Activated CD4-positive, alpha-beta T cell treated with anti-CD3 and anti-CD28 coated beads, Interleukin-2, amount 10 ng/mL, durations not matched to agents 24 days and 14 days (primary cell): ENCODE data around the gene BTBD10. TPM values are rescaled to one million over a fixed set of nuclear protein-coding genes. Genes with fewer than 3 reads are reported as not detected.
"Not testable (repeated sequence)": the region's sequence is repeated elsewhere in the genome, so short reads cannot be mapped to it uniquely, and the experiment has no call there.

ENCODE experiments used
- DNase-seq: peaks from one replicate; pipeline ENCODE4 v3.0.0; 2022
- H3K27ac Mint-ChIP-seq: one replicate; pipeline ENCODE4 v1.8.0; 2022; ENCODE audit warnings: mild to moderate bottlenecking, mixed read lengths
- H3K27me3 Mint-ChIP-seq: one replicate; pipeline ENCODE4 v1.8.0; 2022; ENCODE audit warnings: mixed read lengths
- H3K36me3 Mint-ChIP-seq: one replicate; pipeline ENCODE4 v1.8.0; 2022; ENCODE audit warnings: low read depth, mild to moderate bottlenecking, mixed read lengths
- H3K4me1 Mint-ChIP-seq: one replicate; pipeline ENCODE4 v1.8.0; 2021; ENCODE audit warnings: mixed read lengths
- H3K4me3 Mint-ChIP-seq: one replicate; pipeline ENCODE4 v1.8.0; 2022; ENCODE audit warnings: mild to moderate bottlenecking, moderate library complexity, mixed read lengths
- H3K9me3 Mint-ChIP-seq: one replicate; pipeline ENCODE4 v1.8.0; 2021; ENCODE audit warnings: mixed read lengths
- intact Hi-C: fragments of 100-400 bp; cut with micrococcal nuclease; formaldehyde crosslinking; loops from one replicate; pipeline ENCODE4 v1.15.1; 2023
- total RNA-seq: library from RNA; stranded (reverse); gene quantifications from 2 replicates; pipeline ENCODE4 v1.2.3, GENCODE V29; 2022

BTBD10 gene
- total RNA-seq, 1 donor from 2014 or later: 20.3 TPM

DNA sequence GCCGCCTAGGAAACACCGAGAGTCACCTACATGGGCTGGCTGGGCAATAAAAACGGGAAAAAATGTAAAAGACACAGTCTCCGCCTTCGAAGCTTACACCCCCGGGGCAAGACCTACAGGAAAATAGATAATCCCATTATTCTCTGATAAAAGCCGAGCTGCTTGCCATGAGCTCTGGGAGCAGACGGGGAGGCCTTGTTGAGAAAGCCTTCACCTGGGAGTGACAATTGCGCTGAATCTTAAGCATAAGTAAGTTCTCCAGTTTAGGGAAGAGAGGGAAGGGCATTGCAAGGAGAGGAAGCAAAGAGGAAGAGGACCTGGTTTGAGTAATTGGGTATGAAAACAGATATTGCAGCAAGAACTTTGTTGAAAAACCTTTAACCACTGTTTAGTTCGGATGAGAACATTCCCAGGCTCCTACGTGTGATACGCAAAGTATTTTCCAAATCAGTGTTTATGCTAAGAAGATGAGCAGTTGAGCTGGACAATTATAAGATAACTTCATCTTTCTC is 813 bp upstream of the BTBD10 start:
- no peaks in the 10 kb centered on the region for H3K27me3 Mint-ChIP-seq
- intact Hi-C loops: loop anchor here (1.0 to 10.0 kb wide), 4 partner anchors 119 to 1111 kb away; partner anchors contain the start of gene BMAL1
- peaks cover 5% of the 10 kb centered on the region for H3K36me3 Mint-ChIP-seq
- H3K4me3 Mint-ChIP-seq: peak overlapping the region; percentile 98
- H3K4me1 Mint-ChIP-seq: peaks cover 30% of the 10 kb centered on the region
- peak overlapping the region; percentile 97 for H3K27ac Mint-ChIP-seq
- DNase-seq: no peak
- no peaks in the 10 kb centered on the region for H3K9me3 Mint-ChIP-seq

DNA sequence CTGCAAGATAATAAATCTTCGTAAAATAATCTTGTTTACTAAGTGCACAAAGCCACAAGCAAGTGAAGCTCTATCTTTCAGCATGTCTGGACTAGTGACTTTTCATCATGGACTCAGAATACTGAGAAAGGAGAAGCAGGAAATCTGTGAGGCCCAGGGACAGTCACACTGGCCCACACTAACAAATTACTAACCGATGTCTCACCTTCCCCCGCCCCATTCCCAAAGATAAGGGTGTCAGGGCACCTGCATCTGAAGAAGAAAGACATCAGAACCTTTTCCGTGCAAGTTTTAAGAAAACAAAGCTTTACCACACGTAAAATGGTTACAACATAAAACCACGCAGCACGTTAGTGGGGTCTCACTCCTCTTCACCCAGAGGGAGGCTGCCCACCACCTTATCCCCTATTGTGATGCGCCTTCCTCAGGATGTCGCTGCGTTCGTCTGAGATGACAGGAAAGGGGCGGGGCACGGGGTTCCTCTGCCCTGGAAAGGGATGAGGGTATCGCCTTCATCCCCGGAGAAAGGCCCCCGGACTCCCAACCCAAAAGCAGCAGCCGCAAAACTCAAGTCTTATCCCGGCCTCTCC is 616 bp downstream of the BTBD10 start:
- intact Hi-C loops: loop anchor here (1.0 to 10.0 kb wide), 3 partner anchors 118 to 1112 kb away; partner anchors contain the start of gene FAR1
- H3K9me3 Mint-ChIP-seq: no peaks in the 10 kb centered on the region
- peak overlapping the region; percentile 98 for H3K4me3 Mint-ChIP-seq

DNA sequence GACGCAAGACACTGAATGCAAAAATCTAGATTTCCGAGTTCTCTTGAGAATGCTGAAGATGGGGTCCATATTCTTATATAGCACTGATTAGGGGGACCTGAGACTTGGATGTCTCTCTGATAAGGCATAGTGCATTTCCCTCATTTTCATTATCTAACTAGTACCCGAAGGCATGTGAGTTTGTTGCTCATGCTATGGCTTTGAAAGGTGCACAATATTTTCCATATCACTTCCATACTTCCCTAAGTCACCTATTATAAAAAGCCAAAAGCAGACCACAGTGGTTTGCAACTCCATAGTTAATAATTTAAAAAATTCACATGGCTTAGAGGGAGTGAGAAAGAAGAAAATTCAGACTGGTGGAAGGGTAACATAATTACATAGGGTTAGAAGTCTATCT is 1.7 kb downstream of the BTBD10 start:
- H3K36me3 Mint-ChIP-seq: peaks cover 6% of the 10 kb centered on the region
- H3K4me3 Mint-ChIP-seq: peak overlapping the region; percentile 98
- H3K27ac Mint-ChIP-seq: no peak overlapping the region
- no peaks in the 10 kb centered on the region for H3K27me3 Mint-ChIP-seq
- no peaks in the 10 kb centered on the region for H3K9me3 Mint-ChIP-seq
- H3K4me1 Mint-ChIP-seq: peaks cover 30% of the 10 kb centered on the region
- no peak for DNase-seq
- intact Hi-C loops: loop anchor here (10.0 kb wide), 1 partner anchor 1114 kb away; no protein-coding TSS in a partner anchor

More for the DNA sequence above, 616 bp downstream of the BTBD10 start:
- peaks cover 30% of the 10 kb centered on the region for H3K4me1 Mint-ChIP-seq
- peak; percentile 89 for DNase-seq
- H3K27me3 Mint-ChIP-seq: no peaks in the 10 kb centered on the region
- peaks cover 6% of the 10 kb centered on the region for H3K36me3 Mint-ChIP-seq
- peak overlapping the region; percentile 97 for H3K27ac Mint-ChIP-seq

DNA sequence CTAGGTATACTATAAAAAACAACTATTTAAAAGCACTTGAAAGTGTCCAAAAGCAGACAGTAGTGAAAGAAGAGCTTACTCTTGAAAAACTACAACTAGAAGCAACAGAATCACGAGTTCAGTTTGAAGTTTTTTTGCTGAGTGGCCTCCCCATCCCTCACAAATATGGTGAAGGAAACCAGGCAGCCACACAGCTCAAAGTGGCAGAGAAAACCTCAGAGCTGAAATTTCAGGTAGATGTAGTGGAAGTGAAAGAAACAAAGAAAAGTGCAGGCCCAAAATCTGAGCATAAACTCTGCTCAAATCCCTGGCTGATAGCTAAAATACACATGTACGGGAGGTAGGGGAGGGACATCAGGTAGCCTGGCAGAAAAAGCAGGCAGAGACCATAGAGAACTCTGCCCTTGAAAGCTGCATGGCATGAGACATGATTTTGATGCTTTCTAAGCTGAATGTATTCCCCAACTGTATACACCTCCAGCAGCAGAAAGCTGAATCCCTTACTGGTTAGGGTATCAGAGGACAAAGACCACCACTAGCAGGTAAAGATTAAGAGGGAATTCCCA is 12.1 kb downstream of the BTBD10 start:
- no peak overlapping the region for H3K4me3 Mint-ChIP-seq
- peak; percentile 72 for DNase-seq
- peaks cover 4% of the 10 kb centered on the region for H3K9me3 Mint-ChIP-seq
- intact Hi-C loops: no loop called here
- peak overlapping the region; percentile 69 for H3K27ac Mint-ChIP-seq
- peaks cover 26% of the 10 kb centered on the region for H3K4me1 Mint-ChIP-seq
- peaks cover 20% of the 10 kb centered on the region for H3K36me3 Mint-ChIP-seq
- H3K27me3 Mint-ChIP-seq: no peaks in the 10 kb centered on the region

DNA sequence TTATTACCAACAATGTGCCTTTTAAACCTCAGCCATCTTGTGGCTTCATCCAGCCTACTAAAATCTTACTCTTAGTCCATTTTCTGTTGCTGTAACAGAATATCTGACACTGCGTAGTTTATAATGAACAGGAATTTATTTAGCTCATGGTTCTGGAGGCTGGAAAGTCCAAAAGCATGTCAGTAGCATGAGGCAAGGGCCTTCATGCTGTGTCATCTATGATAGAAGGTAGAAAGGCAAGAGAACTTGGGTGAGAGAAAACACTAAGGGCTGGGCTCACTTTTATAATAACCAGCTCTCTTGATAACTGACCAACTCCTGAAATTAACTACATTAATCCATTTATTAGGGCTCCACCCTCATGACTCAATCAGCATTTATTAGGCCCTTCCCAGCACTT is 13.5 kb downstream of the BTBD10 start:
- Mint-ChIP-seq H3K27ac (no peak overlapping the region), H3K36me3 (peaks cover 17% of the 10 kb centered on the region), H3K9me3 (no peaks in the 10 kb centered on the region), H3K27me3 (no peaks in the 10 kb centered on the region), H3K4me3 (no peak overlapping the region), H3K4me1 (peaks cover 26% of the 10 kb centered on the region)
- intact Hi-C loops: no loop called here
- no peak for DNase-seq

DNA sequence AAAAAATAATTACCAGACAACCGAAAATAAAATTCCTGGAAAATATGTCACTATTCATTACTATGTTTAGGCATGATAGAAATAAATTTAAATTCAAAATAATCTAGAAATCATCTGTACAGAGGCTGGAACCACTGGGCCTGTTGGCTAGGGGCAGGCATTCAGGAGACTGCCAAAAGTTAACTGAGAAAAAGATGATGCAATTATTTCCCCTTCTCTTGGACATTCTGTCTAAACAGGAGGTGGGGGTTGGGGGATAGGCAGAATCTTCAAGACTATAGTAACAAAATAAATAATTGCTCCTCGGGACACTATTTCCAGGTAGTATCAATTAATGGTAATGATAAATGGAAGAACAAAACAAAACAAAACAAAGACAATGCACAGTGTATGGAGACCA is 14.1 kb downstream of the BTBD10 start:
- no peaks in the 10 kb centered on the region for H3K27me3 Mint-ChIP-seq
- H3K27ac Mint-ChIP-seq: no peak overlapping the region
- H3K4me3 Mint-ChIP-seq: no peak overlapping the region
- DNase-seq: no peak
- H3K4me1 Mint-ChIP-seq: peaks cover 26% of the 10 kb centered on the region
- no peaks in the 10 kb centered on the region for H3K9me3 Mint-ChIP-seq
- peaks cover 17% of the 10 kb centered on the region for H3K36me3 Mint-ChIP-seq
- intact Hi-C loops: no loop called here

DNA sequence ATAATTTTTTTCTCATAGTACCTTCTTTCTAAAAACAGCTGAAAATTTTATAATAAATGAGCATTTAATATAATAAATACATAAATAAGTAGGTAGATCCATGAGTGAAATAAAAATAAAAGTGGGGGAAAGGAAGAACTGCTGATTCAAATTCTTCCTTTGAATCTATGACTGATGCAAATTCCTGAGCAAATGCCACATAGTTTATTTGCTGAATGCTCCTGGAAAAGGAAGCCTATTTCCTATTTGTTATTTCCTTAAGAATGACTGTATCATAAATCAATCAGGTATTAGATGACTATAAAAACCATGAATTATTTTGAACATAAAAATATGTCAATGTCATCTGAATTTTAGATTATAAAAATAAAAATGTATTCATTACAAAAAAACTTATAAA is 16.6 kb downstream of the BTBD10 start:
- intact Hi-C loops: no loop called here
- Mint-ChIP-seq H3K9me3 (no peaks in the 10 kb centered on the region), H3K36me3 (peaks cover 8% of the 10 kb centered on the region), H3K4me1 (peaks cover 20% of the 10 kb centered on the region), H3K4me3 (no peak overlapping the region), H3K27me3 (no peaks in the 10 kb centered on the region), H3K27ac (no peak overlapping the region)
- no peak for DNase-seq

DNA sequence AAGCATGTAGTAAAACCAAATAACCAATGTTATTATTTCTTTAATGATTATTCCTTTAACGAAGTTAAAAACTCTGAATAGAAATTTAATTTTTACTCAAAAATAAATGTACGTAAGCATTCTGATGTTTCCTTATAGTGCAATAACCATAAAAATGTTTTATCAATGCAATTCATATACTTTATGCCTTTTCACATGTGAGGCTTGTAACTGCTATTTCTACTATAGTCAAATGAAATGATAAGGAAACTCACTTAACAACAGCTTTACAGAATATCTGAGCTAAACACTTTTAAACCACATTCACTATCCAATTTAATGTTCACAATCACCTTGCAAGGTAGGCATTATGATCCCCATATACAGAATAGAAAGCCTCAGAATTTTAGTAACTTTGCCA is 17.4 kb downstream of the BTBD10 start:
- intact Hi-C loops: no loop called here
- H3K4me3 Mint-ChIP-seq: no peak overlapping the region

DNA sequence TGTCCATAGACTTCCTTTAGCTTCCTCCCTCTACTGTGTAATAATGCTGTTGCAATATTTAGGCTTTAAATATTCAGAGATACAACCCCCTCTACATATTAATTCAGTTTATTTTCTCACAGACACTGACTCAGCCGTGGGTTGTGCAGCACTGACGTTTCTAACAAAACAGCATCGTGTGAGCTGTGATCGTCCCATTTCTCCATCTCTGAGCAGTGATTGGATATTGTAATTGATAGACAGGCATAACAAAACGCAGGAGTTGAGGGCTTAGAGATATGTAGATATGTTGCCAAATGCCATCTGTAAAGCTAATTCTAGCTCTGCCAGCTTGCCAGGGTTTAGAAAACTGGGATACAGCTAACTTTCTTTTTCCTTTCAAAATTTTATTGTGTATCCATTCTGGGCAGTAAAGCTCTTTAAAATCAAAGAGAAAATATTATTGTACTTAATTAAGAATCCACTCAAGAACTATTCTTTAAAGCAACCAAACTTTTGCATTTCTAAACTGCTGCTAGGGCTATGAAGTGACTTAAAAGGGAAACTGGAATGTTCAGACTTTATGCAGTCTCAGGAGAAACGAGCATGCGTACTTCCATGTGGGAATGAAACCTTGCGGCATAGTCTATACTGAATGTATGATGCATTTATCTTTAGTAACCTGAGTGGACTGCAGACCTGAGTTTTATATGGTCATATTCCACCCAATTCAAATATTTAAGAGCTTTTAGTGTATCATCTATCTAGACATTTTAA is 22.7 kb downstream of the BTBD10 start:
- intact Hi-C loops: no loop called here
- peaks cover 2% of the 10 kb centered on the region for H3K36me3 Mint-ChIP-seq
- H3K27ac Mint-ChIP-seq: no peak overlapping the region
- no peaks in the 10 kb centered on the region for H3K27me3 Mint-ChIP-seq
- H3K4me3 Mint-ChIP-seq: no peak overlapping the region
- H3K4me1 Mint-ChIP-seq: peaks cover 4% of the 10 kb centered on the region
- H3K9me3 Mint-ChIP-seq: peaks cover 4% of the 10 kb centered on the region
- no peak for DNase-seq

More for the DNA sequence above, 17.4 kb downstream of the BTBD10 start:
- peaks cover 12% of the 10 kb centered on the region for H3K4me1 Mint-ChIP-seq
- H3K9me3 Mint-ChIP-seq: no peaks in the 10 kb centered on the region
- no peak overlapping the region for H3K27ac Mint-ChIP-seq
- no peaks in the 10 kb centered on the region for H3K27me3 Mint-ChIP-seq
- peaks cover 6% of the 10 kb centered on the region for H3K36me3 Mint-ChIP-seq
- DNase-seq: no peak

DNA sequence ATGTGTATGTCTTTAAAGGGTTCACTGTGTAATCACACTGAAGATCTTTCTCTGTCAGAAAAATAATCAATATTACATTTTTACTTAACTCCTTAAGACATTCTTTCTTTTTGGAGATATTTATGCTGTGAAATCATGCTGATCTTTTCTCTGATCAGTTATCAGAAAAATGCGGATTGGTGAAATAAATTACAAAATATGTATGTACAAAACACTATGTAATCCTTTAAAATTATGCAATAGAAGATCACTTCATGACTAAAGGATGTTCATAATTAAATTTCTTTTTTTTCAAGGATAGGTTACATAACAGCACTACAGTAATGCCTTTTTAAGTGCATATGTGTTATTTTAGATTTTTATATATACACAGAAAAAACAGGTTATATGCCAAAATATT is 24.7 kb downstream of the BTBD10 start:
- Mint-ChIP-seq H3K36me3 (peaks cover 4% of the 10 kb centered on the region), H3K4me3 (no peak overlapping the region), H3K27ac (no peak overlapping the region), H3K4me1 (peaks cover 10% of the 10 kb centered on the region), H3K9me3 (peaks cover 4% of the 10 kb centered on the region), H3K27me3 (no peaks in the 10 kb centered on the region)
- intact Hi-C loops: no loop called here
- no peak for DNase-seq

DNA sequence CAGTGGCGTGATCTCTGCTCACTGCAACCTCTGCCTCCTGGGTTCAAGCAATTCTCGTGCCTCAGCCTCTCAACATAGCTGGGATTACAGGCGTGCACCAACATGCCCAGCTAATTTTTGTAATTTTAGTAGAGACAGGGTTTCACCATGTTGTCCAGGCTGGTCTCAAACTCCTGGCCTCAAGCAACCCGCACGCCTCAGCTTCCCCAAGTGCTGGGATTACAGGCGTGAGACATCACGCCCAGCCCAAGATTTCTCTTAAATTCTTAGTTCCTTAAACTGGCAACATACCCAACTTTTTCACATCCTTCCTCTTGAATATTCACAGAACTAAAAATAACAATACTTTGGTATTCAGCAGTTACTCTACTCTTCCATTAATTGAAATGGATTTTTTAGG is 26.2 kb downstream of the BTBD10 start:
- DNase-seq, H3K27ac Mint-ChIP-seq, intact Hi-C loops, H3K9me3 Mint-ChIP-seq, H3K36me3 Mint-ChIP-seq, H3K27me3 Mint-ChIP-seq, H3K4me3 Mint-ChIP-seq: not testable (repeated sequence)
- peaks cover 10% of the 10 kb centered on the region for H3K4me1 Mint-ChIP-seq

DNA sequence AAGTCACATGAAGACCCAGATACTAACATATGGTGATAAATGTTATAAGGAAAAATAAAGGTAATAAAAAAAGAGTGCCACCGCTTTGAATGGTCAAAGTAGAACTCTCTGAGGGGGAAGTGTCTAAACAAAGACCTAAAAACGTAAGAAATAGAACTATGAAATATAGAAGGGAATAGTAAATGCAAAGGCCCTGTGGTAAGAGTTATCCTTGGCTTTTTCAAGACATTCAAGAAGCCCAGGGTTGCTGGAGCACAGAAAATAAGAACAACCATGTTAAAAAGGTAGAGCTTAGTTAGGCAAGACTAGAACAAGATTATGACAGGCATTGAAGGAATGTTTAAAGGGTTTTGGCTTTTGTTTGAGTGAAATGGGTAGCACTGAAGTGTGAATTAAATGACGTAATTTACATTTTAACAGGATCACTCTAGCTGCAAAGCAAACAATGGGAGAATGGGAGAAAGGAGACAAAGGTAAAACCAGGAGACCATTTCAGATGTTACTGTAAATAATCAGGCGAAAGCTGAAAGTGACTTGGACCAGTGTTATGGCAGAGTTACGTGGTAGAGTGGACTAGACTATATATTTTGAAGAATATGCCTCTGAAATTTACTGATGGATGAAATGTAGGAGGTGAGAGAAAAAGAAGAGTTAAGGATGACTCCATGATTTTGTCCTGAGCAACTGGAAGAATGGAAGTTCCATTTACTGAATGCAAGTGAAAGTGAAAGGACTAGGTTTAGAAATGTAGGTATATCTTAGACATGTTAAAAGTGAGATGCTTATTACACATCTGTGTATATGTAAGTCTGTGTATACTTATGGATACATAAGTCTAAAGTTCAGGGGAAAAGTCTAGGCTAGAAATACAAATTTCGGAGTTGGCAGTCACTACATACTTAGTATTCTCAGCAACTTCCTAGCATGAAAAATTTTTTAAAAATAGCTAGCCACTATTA is 28.5 kb downstream of the BTBD10 start:
- peaks cover 11% of the 10 kb centered on the region for H3K4me1 Mint-ChIP-seq
- intact Hi-C loops: no loop called here

DNA sequence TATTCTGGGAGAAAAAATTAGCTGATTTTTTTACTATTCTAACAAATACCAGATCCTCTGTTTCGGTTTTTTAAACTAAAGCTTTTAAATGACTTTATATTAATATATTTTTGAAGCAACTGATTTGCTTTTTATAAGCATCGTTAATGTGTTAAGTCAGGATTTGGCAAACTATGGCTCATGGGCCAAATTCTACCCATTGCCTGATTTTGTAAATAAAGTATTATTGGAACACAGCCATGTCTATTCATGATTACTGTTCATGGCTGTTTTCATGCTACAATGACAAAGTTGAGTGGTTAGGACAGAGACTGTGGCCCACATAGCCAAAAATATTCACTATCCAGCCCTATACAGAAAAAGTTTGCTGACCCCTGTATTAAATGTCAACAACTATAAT is 29.6 kb downstream of the BTBD10 start:
- H3K4me1 Mint-ChIP-seq: peaks cover 11% of the 10 kb centered on the region
- H3K36me3 Mint-ChIP-seq: peaks cover 13% of the 10 kb centered on the region
- intact Hi-C loops: no loop called here

More for the DNA sequence above, 28.5 kb downstream of the BTBD10 start:
- Mint-ChIP-seq H3K27ac (no peak overlapping the region), H3K4me3 (no peak overlapping the region), H3K9me3 (peaks cover 4% of the 10 kb centered on the region), H3K36me3 (peaks cover 8% of the 10 kb centered on the region), H3K27me3 (no peaks in the 10 kb centered on the region)
- DNase-seq: no peak

More for the DNA sequence above, 29.6 kb downstream of the BTBD10 start:
- Mint-ChIP-seq H3K4me3 (no peak overlapping the region), H3K27ac (no peak overlapping the region), H3K9me3 (peaks cover 7% of the 10 kb centered on the region), H3K27me3 (no peaks in the 10 kb centered on the region)
- no peak for DNase-seq
